GM18870 (cell line): ENCODE data around the gene UPF1.

Experiments
- ATAC-seq: cut with Tn5 transposase; IDR thresholded peaks from one replicate; pipeline ENCODE4 v1.9.1; 2021; ENCODE audit warnings: moderate library complexity; ENCODE audit not compliant: unreplicated experiment

Gene UPF1

DNA sequence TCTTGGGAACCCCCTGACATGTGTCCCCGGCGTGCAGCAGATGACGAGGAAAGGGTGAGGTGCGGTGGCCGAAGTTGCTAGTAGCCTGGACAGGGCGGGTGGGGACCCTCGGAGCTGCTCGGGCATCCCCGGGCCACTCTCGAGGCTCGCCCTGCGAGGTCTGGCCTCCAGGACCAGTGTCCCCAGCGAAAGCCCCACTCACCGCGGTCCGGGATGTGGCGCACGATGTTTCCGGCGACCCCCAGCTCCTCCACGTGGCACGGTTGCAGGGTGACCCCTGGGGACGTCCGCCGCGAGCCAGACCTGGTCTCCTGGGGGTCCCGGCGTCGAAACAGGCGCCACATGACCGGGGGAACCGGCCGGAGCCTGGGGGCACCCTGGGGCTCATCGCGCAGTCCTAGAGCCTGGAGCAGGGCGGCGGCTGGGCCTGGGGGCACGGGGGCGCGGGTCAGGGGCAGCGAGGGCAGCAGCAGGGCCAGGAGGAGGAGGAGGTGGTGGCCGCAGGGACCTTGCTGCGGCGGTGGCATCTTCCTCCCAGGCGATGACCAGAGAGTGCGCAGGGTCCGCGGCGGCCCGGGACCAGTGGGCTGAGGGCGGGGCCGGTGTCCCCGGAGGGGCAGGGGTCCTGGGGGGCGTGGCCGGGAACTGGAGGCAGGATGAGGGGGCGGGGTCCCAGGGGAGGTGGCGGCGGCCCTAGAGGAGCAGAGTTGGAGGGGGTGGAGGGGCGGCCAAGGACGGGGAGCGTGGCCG lies 38.2 kb downstream of the UPF1 start:
- no peak for ATAC-seq

DNA sequence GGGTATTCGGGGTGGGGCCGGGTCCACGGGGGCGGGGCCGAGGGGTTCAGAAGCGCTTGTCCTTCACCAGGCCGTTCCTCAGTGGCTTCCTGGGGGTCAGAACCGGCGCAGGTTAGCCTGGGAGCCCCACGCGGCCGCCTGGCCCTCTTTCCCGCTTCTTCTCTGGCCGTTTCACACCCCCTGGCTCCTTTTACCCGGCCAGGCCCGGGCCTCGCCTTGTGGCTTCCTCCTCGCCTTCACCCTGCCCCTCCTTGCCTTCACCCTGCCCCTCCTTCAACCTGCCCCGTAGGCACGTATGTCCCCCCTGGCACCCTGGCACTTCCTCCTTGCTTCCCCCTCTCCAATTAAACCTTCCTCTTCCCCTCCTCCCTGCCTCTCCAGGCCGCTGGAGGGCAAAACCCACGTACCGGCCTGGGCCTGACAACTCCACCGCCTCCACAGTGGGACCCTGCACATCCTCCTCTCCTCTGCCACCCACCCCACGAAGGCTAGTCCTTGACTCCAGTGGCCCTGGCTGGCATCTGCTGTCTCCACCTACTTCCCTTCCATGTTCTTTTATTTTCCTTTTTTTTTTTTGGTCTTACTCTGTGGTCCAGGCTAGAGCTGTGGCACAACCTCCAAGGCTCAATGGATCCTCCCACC lies 38.9 kb downstream of the UPF1 start:
- no peak for ATAC-seq

DNA sequence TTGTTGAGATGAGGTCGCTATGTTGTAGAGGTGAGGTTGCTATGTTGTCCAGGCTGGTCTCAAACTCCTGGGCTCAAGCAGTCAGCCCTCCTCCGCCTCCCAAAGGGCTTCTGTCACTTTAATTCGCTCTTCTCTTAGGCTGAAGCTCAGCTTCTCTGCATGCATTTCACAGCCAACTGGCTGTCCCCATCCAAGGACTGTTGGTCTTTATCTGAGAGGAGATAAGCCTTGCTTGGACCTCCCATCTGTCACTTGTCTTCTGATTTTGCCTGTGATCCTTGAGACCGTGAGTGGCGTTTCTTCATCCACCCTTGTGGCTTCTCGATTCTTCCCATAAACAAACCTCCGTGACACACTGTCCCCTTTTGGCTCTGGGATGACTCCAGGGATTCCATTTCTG lies 39.8 kb downstream of the UPF1 start:
- ATAC-seq: no peak

- ATAC-seq: no peak
These were observed 44.0 kb downstream of the UPF1 start for GRCh38 chr19:18875726-18876125.

- no peak for ATAC-seq
These were observed 45.1 kb downstream of the UPF1 start for GRCh38 chr19:18876865-18877264.

GRCh38 chr19:18878058-18878797 lies 46.5 kb downstream of the UPF1 start:
- ATAC-seq: no peak

GRCh38 chr19:18878858-18879578 lies 47.3 kb downstream of the UPF1 start:
- no peak for ATAC-seq

DNA sequence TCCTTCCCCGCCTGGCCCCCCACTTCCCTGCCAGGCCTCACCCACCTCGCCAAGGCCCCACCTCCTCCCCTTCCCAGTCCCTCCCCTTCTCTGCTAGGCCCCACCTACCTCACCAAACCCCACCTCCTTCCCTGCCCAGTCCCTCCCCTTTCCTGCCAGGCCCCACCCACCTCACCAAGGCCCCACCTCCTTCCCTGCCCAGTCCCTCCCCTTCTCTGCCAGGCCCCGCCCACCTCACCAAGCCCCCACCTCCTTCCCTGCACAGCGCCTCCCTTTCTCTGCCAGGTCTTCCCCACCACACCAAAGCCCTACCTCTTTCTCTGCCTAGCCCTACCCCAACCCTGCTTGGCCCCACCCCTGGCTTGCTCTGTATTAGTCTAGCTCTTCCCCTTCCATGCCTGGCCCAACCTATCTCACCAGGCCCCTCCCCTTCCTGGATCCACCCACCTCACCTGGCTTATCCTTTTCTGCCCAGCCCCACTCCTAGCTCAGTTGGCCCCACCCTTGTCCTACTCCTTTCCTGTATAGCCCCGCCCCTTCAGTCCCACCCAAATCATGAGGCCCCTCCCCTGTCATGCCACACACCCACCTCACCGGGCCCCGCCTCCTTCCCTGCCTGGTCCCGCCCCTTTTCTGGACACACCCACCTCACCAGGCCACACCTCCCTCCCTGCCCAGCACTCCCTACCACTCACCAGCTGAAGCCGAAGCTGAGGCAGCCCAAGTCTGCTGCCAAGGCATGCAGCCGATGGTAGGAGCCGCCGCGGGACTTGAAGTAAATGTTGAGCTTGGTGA lies 48.0 kb downstream of the UPF1 start:
- no peak for ATAC-seq

GRCh38 chr19:18881491-18881890 lies 49.7 kb downstream of the UPF1 start:
- ATAC-seq: no peak

DNA sequence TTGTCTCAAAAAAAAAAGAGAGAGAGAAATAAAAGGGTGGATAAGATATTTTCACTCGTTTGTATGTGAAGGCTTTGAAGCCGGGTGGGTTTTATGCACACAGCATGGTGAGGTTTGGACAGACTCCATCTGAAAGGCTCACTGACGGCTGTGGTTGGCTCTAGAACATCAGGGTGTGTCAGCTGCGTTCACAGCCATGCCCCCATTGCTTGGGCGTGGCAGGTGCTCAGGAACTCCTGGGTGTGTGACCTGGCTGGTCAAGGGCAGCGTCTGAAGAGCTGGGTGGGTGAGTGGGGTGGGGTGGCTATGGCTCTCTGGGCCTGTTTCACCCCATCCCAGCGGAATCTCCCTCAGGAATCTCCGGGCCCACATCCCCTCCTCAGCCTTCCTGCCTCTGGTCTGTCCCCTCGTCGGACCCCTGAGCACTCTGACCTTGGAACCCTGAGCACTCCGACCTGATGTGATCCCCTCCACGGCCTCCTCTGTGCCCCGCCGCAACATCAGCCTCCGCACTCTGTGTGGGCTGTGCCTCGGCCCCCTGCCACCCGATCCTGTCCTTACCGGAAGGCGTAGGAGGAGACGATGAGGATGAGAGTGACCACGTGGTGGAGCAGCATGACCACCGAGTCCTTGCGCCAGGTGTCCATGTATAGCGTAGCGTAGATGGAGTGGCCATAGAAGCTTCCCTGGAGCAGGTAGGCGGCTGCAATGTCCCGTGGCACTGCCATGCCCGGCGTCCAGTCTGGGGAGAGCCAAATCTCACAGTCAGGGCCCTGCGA lies 52.0 kb downstream of the UPF1 start:
- no peak for ATAC-seq

- no peak for ATAC-seq
These were observed 55.2 kb downstream of the UPF1 start for GRCh38 chr19:18886972-18887371.

DNA sequence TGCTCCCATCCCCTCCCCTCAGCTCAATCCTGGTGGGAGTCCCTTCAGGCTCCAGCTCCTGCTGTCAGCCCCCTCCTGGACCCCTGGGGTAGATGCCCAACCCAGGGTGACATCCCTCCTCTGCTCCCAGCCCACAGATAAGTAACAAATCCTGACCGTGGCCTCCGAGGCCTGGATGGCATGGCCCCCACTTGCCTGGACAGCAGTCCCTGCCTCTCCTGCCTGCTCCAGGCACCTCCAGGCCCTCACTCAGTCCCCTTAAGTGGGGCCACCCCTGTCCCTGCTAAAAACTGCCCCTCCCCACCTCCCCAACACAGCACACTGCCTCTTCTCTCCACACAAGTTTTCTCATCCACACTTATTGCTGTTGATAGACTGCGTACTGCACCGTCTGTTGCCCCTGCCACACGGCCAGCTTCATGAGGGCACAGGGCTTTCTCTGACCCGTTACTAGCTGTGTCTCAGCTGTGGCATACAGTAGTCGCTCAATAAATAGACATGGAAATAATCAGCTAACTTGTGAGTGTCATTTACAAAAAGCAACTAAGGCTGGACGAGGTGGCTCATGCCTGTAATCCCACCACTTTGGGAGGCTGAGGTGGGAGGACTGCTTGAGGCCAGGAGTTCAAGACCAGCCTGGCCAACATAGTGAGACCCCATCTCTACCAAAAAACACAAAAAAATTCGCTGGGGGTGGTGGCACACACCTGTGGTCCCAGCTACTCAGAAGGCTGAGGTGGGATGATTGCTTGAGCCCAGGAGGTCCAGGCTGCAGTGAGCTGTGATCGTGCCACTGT lies 58.4 kb downstream of the UPF1 start:
- ATAC-seq: no peak

DNA sequence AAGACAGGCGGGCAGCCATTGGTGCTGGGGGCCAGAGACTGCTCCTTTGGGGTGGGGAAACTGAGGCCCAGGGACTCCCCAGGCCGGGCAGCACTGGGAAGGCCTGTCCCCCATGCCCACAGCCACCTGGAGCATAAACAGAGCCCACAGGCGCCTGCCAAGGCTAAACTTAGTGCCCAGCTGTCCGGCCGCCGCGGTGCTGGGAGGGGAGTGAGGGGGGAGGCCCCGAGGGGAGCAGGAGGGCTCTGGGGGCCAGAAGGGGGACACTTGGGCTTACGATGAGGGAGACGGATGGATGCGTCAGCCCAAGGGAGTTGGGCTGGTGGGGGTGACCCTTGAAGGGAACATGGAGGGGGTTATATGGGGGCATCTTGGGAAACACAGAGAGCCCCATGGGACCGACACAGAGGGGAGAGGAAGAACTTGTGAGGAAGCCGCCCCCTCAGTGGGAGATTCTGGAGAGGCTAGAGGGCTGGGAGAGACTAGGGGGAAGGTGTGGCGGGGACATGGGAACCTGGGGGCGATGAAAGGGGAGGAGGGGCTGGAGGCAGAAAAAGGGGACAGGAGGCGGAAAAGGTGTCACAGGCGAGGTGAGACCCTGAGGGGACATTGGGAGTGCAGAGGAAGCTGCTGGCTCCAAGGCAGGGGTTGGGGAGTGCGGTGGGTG lies 62.0 kb downstream of the UPF1 start:
- no peak for ATAC-seq

DNA sequence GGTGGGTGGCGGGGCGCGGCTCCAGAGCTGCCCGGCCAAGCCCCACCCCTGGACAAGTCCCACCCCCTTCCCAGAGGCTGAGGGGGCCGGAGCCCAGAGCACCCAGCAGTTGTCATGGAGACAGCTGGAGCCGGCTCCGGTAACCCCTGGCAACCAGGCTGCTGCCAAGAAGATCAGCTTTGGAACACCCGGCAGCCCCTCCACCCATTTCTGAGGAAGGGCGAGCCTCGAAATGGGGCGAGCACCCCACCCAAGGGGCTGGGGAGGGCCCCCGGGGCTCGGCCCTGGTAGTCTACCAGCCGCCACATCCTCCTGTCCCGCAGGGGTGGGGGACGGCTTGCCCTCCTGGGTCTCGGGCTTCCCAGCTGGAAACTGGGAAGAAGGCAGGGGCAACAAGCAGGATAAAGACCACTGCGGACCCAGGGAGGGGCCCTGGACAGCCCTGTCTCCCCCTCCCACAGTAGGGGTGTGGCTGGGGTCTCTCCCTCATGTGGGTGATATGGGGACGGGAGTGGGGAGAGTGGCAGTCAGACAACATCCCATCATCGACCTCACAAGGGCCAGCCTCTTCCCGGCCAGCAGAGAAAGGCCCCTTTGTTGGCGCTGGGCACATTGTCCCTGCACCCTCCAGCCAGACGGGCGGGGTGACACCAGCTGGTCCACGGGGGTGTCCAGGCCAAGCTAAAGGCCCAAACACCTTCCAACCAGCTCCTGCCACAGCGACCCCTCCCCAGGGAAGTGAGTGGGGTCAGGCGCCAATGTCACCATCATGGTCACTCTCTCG lies 62.7 kb downstream of the UPF1 start:
- no peak for ATAC-seq

GRCh38 chr19:18895038-18895823 lies 63.5 kb downstream of the UPF1 start:
- ATAC-seq: no peak

DNA sequence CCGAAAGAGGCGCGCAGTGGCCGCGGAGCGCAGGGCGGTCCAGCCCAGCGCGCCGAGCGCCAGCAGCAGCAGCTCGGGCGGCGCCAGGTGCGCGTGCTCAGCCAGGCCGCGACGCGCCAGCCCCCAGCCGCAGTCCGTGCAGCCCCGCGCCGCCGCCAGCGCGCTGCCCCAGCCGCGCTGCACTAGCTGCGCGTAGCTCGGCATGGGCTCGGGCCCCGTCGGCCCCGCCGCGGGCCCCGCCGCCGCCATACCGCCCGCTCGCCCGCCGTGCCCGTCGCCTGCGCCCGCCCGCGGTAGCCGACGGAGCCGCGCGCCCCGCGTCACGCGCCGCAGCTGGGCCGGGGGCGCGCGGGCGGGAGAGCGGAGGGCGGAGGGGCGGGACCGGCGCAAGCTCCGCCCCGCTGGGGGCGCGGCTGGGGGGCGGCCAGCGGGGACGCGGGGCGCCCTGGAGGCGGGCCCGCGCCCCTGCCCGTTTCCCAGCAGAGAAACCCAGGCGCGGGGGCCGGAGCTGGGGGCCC lies 64.1 kb downstream of the UPF1 start, which contains the start of gene CERS1:
CERS1 (minus strand) TSS at position 335 of the 518 bp plus-strand sequence; CDS start at position 249, 86 bp downstream.
- ATAC-seq: no peak
